Right ventricle myocardium inferior (tissue), 1 donor: Measurements from ENCODE around the gene LRRC15. TPM values are rescaled to one million over a fixed set of nuclear protein-coding genes. Genes with fewer than 3 reads are reported as not detected.

ENCODE experiments used
- ATAC-seq: fragments of 200-7000 bp; cut with Tn5 transposase; one replicate; pipeline ENCODE4 v1.9.1; 2020; ENCODE audit warnings: mild to moderate bottlenecking, moderate library complexity
- DNase-seq: peaks from one replicate; pipeline ENCODE4 v3.0.0; 2021; ENCODE audit errors: missing footprints
- intact Hi-C: fragments of 100-400 bp; cut with DNase I; formaldehyde crosslinking; loops from one replicate; pipeline ENCODE4 v1.11.0; 2022
- total RNA-seq: library from RNA; stranded (reverse); fragmentation: NEBNext Ultra II Directional; extraction: Animal tissue kit (Norgen Biotek cat#: 25700); gene quantifications from one replicate; pipeline ENCODE4 v1.2.1, GENCODE V29; 2021
- donor health status: DM: no; HTN: yes; CAD: no; lungs with severe emphysema.

Gene LRRC15
- total RNA-seq, 1 donor from 2014 or later, result 0.14 TPM

DNA sequence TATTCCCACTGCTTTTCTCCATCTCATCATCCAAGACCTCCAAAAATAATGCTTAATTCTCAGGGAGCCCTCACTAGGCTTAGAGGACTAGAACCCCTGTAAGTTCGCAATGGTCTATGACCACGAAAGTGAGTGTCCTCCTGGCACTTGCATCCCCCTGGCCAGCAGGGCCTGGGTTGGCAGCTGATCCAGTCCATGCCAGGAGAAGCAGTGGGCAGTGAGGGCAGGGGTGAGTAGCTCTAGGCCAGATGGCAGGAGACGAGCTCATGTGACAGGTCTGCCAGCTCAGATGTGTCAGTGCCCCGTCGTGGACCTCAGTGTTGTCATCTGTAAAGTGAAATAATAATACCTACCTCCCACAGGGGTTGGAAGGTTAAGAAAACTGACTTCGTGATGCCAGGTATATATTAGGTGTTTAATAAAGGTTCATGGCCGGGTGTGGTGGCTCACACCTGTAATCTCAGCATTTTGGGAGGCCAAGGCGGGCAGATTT is 18.4 kb upstream of the LRRC15 start:
- ATAC-seq (no peak), DNase-seq (no peak)
- intact Hi-C loops, result no loop called here

DNA sequence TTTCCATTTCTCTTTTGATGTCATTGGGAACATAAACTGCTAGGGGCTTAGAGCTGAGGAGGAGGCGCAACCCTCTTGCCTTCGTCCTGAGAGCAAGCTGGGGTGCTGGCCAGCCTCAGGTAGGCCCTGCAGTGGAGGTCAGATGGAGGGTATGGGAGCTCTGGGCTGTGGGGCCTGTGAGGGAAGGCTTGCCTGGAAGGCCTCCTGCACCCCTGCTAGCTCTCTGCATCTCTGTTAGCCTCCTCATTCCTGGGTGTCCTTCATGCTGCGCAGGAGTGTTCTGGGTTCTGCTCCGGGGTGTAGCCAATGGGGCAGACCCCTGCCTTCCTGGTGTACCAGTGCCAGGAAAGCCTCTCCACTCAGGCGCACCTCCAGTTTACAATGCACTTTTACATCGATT is 17.7 kb upstream of the LRRC15 start:
- ATAC-seq (no peak), DNase-seq (no peak)
- intact Hi-C loops, result no loop called here

DNA sequence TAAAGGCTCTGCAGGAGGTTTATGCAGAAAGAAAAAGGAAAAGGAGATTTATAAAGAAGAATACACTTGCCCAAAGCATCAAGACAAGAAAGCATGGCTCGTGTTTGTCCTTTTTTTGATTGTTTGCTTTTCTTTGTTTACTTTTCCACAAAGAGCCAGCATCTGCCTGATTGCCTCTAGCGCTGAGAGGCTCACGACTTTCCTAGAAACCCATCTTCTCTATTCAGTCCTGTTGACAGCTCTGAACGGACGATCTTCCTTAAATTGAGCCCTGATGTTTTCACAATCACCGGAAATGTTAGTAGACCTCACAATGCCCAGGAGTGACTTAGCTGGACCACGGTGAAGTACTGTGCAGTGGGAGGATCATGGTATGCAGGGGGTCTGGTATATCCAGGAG is 17.1 kb upstream of the LRRC15 start:
- ATAC-seq (no peak), DNase-seq (no peak)
- intact Hi-C loops, result no loop called here

DNA sequence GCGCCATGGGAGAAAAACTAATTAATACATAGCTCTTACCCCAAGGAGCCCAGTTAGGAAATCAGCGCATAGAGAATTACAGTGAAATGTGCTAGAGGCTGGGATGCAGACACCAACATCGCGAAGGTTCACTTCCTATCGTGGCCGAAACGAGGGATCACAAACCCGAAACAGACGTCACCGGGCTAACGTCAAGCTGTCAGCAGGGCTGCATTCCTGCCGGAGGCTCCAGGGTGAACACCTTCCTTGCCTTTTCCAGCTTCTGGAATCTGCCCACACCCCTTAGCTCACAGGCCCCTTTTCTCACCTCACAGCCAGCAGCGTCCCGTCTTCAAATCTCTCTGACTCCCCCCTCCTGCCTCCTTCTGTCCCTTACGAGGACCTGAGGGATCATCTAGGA is 16.5 kb upstream of the LRRC15 start:
- DNase-seq, result no peak
- intact Hi-C loops, result no loop called here
- no peak for ATAC-seq

DNA sequence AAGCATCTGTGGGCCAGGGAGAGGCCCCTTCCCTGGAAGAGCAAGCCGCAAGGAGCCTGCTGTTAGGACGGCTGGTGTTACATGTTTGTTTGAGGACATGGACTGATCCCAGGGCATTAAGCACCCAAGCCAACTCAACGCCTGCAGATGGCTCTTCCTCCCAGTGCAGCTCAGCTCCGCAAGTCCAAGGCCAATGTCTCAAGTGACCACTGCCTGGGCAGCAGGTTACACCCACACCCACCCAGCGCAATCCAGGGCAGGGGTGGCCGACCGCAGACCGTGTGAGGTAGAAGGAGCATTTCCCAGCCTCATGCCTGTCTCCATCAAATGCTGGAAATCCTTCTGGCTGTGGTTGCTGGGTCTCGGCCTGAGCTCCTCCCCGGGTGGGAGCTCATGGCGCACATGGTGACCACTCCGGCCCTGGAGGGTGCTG is 15.0 kb upstream of the LRRC15 start:
- no peak for ATAC-seq
- no peak for DNase-seq
- intact Hi-C loops, result no loop called here

DNA sequence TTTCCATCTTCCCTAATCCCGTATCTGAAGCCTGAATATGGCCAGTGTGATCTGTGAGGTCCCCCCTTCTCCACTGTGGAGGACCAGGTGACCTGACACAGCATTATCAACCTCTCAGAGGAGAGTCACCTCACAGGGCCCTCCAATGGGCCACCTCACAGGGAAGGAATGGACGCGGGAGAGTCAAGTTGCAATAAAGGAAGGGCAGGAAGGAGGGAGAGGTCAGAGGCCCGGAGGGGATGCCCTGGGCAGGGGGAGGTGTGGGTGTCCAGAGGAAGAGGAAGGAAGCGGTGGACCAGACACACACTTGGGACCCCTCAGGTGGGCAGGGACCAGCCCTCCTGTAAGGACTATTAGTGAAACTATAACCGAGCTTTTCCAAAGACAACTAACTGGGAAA is 14.6 kb upstream of the LRRC15 start:
- DNase-seq (no peak), ATAC-seq (no peak)
- intact Hi-C loops, result no loop called here

DNA sequence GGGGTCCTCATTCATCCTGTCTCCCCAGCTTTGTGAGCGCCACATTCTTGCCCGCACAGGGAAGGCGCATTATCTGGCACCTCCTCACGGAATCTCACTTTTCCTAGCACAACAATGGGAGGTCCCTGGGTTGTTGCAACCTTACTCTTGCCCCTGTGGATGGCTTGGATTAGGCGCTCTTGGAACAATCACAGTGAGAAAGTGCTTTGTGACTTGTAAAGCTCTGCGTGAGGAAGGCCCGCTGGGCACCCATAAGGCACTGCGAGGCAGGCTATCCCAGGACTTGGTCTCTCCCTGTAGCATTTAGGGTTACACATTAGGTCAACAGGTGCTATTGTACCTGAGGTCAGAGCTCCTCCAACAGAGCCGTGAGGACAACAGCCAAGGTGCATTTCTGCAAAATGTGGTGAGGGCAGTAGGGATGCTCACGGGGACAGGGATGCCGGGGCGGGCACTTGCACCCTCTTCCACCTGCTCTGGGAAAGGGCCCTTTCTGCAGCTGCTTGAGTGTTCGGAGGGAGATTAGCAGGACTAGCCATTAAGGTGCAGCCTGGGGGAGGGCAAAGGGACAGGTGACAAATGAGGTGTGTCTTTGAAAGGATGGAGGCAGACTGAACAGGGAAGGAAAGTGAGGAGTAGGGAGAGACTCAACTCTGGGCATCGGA is 13.9 kb upstream of the LRRC15 start:
- ATAC-seq (no peak), DNase-seq (no peak)
- intact Hi-C loops, result no loop called here

DNA sequence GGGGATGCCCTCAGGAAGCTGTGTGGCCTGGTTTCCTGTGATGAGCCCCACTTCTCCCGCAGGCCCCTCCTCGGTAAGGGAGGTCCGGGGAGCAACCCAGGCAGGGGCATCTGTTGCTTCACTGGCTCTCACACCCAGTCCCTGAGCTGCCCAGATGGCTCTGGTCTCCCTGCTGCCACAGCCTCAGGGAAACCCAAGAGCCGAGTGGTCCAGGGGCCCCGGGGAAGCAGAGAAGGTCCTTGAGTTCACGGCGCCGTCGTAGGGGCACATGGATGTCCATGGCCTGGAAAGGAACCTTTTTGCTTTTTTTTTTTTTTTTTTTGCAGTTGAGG is 13.3 kb upstream of the LRRC15 start:
- intact Hi-C loops, result no loop called here
- no peak for ATAC-seq
- DNase-seq, result no peak

DNA sequence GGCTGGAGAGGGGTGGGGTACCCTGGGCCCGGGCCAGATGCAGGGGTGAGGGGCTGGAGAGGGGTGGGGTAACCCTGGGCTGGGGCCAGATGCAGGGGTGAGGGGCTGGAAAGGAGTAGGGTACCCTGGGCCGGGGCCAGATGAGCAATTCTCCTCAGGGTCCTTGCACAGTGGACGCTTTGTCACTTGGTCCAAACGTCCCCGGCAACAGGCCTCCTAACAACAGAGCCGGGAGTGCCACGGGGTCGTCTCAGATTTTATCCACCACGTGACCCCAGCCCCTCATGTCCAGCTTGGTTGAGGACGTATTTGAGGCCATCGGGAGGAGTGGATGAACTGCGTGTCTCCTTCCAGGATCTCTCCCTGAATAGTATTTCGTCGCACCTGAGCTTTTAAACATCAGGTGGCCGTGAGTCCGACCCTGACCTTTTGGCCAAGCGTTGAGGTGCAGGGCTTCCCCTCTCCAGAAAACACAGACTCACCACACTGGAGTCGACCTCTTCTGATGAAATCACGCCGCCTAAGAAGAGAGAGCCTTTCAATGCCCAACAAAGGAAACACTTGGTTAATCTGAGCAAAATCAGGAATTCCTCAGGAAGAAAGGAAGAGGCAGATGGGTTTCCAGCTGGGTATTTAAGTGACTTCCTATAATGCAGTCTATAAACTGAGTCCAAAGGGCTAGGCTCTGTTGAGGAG is 12.8 kb upstream of the LRRC15 start:
- intact Hi-C loops, result no loop called here
- no peak for DNase-seq

DNA sequence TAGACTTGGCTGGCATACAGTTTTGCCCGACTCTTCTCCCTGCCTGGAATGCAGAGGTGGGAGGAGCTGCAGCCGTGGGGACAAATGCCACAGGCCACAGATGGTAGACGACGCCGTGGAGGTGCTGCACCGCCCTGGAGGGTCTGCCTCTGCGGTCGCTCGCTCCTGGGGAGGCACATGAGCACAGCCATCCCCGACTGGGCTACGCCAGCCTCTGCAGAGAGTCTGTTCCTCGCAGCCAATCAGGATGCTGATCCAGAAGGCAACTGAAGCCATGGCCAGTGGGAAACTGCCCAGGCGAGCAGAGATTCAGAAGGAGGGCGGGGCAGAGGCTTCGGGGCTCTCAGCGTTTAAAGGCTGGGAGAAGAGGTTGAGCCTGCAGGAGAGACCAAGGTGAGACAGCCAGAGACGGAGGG is 11.9 kb upstream of the LRRC15 start:
- ATAC-seq, result no peak
- intact Hi-C loops, result no loop called here
- DNase-seq, result no peak

More for the DNA sequence above, 12.8 kb upstream of the LRRC15 start:
- ATAC-seq, result no peak

DNA sequence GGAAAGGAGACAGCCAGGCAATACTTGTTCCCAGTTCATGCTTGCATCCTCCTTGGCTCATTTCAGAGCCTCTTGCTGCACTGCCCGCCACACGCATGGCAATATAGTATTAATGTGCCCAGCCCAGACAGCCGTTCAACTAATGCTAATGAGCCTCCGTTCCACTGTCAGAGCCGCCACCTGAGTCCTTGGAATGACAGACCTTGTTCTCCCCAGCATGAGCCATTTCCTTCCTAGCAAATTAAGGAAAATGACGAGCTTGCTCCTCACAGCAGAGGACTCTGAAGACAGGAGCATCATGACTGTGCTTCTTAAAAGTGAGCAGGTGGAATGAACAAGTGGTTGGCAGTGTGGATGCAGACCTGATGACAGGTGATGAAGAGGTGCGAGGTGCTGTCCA is 10.8 kb upstream of the LRRC15 start:
- DNase-seq (no peak), ATAC-seq (no peak)
- intact Hi-C loops, result no loop called here

DNA sequence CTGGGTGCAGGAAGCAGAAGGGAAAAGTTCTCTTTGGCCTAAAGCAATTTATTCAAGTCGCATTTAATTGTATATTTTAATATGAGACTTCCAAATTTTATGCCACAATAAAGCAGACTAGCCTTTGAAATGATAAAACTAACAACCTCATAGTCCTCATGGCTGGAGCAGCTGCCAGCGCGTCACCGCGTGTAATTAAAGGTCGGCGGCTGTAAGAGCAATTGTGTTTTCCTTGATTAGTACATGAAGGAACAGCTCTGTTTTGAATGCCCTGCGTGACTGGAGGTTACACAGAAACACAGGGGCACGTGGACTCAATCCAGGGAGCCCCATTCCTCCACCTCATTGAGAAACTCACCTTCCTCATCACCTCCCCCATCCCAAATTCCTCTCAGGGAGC is 10.1 kb upstream of the LRRC15 start:
- intact Hi-C loops, result no loop called here
- DNase-seq (no peak), ATAC-seq (no peak)

DNA sequence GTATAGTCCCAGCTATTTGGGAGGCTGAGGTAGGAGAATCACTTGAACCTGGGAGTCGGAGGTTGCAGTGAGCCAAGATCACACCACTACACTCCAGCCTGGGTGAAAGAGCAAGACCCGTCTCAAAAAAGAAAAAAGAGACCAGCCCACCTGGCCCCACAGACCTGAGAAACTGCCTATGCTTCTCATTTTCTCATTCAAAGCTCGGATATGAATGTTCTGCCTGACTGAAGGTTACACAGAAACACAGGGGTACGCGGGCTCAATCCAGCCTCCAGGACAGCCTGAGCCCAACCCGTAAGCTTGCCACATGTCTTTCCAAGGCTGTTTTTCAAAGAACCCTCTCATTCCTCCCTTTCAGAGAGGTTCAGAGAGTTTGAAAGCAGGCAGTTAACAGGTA is 9.7 kb upstream of the LRRC15 start:
- intact Hi-C loops, result no loop called here
- no peak for ATAC-seq
- DNase-seq, result no peak

DNA sequence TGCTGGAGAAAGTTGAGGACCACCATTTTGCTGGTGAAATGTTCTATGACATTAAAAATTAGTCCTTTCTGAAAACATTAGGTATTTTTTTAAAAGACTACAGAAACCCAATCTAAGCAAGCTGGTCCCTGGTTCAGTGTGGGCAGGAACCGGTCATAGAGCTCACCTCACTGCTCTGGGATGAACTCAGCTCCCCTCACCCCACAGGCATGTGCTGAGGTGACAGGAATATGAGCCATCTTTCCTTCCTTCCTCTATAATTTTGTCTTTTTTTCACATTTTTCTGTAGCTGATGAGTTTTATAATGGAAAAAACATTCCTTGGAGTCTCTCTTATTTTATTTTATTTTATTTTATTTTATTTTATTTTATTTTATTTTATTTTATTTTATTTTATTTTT is 8.2 kb upstream of the LRRC15 start:
- DNase-seq, result no peak
- intact Hi-C loops, result no loop called here
- no peak for ATAC-seq

DNA sequence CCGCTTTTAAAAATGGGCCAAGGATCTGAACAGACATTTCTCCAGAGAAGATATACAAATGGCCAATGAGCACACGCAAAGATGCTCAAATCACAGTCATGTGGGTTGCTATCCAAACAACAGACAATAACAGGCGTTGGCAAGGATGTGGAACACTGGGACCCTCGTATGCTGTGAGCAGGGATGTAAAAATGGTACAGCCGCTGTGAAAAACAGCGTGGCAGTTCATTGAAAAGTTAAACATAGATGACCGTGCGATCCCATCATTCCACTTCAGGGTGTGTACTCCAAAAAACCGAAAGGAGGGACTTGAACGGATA is 6.7 kb upstream of the LRRC15 start:
- intact Hi-C loops, result no loop called here
- DNase-seq, result no peak
- ATAC-seq, result no peak

DNA sequence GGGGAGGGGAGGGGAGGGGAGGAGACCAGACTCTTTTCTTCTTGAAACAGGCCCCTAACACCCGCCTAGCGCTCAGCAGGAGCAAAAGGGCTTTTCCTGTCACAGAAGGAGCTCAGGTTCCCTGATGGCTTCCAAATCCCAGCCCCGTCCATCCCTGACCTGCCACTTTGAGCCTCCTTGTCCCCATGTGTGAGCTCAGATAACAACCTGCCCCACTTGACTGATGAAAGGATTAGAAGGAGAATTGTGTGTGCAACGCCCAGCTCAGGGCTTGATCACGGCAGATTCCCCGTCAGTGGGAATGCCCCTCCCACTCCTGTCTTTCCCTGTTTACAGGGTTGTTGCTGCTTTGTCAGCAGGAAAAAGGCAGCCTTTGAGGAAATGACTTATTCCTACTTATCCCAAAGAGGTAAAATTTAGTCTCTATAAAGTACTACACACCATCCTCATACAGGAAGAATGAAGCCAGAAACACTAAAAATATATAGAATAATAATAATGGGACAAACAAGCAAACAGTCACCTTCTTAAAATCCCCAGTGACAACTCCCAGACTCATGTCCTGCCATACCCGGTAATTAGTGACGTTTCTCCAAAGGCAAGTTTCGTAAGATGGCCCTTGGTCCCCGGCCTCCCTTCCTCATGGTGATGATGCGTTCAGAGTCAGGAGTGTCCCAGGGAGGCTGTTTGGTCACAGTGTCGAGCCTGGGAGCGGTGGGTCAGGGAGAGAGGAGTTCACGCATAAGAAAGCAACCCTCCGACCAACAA is 6.1 kb upstream of the LRRC15 start:
- intact Hi-C loops, result no loop called here
- DNase-seq, result no peak
- no peak for ATAC-seq

DNA sequence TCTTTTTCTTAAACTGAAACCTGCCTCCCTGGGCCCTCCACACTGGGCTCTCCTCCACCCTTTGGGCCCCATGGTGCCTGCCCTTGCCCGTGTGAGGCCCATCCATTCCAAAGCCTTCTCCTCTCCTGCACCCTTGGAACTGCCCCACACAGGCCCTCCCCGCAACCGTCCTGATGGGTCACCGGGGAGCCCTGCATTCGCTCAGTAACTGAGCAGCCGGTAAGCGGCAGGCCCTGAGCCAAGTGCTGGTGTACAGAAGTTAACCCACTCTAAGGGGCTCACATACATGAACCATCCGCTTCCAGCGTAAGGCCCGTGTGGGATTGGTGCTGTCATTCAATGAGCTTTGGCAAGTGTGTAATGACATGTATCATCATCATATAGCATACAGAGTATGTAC is 5.4 kb upstream of the LRRC15 start:
- no peak for ATAC-seq
- no peak for DNase-seq
- intact Hi-C loops, result no loop called here

DNA sequence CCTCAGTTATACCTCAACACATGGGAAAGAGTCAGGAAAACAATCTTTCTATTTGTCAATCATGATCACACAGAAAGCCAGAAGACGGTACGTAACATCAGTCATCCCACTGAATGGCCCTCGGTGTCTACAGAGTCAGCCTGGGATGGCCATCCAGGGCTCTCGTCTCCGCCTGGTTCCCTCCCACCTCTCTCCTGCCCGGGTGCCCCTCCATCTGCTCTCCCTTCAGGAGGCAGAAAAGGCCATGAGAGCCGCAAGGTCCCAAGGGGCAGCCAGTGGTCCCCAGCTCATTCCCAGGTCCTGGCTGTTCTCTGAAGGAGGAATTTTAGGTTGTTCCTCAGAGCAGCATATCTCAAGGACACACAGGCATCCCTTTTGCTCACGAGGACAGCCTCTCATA is 4.4 kb upstream of the LRRC15 start:
- no peak for DNase-seq
- intact Hi-C loops, result no loop called here

DNA sequence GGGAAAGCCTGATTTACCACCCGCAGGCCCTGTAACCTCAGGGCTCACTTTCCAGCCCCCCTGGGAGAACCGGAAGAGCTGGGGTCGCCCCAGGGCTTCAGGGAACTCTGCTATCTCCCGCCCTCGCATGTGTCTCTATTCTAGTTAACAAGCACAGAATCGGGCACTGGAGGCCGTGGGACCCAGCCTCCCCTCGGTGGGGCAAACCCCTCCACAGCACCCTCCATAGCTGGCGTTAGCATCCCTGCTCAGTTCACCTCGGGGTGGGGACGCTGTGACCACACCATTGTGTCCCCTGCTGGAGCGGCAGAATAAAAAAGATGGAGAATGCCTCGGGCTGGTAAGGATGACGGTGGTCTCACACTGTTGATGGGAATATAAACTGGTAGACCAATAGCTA is 3.5 kb upstream of the LRRC15 start:
- intact Hi-C loops, result no loop called here
- ATAC-seq (no peak), DNase-seq (no peak)

More for the DNA sequence above, 4.4 kb upstream of the LRRC15 start:
- ATAC-seq, result no peak

DNA sequence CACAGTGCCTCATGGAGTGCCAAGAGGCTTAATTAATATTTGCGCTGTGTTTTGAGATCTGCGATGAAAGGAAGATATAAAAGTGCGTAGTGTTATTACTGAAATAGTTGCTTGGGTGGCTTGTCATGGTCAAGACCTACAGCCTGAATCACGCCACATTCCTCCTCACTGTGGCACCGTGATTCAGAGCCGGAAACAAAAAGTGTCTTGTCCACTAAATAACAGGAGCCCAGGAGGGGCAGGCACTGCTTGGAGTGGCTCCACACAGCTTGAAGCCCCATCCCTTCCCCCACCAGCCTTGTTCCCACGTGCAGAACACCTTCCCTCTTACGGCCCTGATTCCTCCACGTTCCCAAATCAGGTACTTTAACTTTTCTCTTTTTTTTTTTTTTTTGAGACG is 1.2 kb upstream of the LRRC15 start:
- DNase-seq, result no peak
- intact Hi-C loops, result no loop called here
- no peak for ATAC-seq
